SW 1271 (cell line): Measurements from ENCODE around the gene ANO7.

Experiments used
- DNase-seq, 2 experiments: peaks; one replicate each; lab custom pipeline; 2025; lab: John Stamatoyannopoulos, UW

The ANO7 gene, protein sequence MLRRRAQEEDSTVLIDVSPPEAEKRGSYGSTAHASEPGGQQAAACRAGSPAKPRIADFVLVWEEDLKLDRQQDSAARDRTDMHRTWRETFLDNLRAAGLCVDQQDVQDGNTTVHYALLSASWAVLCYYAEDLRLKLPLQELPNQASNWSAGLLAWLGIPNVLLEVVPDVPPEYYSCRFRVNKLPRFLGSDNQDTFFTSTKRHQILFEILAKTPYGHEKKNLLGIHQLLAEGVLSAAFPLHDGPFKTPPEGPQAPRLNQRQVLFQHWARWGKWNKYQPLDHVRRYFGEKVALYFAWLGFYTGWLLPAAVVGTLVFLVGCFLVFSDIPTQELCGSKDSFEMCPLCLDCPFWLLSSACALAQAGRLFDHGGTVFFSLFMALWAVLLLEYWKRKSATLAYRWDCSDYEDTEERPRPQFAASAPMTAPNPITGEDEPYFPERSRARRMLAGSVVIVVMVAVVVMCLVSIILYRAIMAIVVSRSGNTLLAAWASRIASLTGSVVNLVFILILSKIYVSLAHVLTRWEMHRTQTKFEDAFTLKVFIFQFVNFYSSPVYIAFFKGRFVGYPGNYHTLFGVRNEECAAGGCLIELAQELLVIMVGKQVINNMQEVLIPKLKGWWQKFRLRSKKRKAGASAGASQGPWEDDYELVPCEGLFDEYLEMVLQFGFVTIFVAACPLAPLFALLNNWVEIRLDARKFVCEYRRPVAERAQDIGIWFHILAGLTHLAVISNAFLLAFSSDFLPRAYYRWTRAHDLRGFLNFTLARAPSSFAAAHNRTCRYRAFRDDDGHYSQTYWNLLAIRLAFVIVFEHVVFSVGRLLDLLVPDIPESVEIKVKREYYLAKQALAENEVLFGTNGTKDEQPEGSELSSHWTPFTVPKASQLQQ

DNA sequence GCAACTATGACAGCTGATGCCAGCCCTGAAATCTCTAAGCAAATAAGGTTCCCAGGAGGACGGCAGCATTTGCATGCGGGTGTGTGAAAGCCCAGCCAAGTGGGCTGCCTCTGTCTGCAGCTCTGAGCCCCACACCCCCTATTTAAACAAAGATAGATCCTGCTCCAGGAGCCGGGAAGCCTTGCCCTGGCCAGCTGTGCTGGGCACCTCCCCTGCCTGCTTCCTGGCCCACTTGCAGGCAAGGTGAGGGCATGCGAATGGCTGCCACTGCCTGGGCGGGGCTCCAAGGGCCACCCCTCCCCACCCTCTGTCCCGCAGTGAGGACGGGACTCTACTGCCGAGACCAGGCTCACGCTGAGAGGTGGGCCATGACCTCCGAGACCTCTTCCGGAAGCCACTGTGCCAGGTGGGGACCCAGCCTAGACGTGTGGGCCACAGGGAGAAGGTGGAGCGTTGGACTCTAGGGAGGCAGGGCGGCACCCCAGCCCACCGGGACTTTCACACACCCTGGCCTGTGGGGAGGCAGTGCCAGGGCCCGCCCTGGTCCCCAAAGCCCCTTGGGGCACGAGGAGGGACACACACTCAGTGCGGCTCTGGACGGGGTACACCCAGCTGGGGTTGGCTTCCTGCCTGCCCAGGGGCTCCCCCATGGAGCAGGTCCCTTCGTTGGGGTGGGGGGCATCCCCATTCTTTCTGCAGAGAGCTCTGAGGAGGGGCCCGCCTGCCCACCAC is at the start of gene ANO7:
Gene ANO7, plus strand, starts transcription at position 317 of the 732 bp plus-strand sequence. CDS start 1,387 bp downstream, outside the sequence.
- DNase-seq = no peak

DNA sequence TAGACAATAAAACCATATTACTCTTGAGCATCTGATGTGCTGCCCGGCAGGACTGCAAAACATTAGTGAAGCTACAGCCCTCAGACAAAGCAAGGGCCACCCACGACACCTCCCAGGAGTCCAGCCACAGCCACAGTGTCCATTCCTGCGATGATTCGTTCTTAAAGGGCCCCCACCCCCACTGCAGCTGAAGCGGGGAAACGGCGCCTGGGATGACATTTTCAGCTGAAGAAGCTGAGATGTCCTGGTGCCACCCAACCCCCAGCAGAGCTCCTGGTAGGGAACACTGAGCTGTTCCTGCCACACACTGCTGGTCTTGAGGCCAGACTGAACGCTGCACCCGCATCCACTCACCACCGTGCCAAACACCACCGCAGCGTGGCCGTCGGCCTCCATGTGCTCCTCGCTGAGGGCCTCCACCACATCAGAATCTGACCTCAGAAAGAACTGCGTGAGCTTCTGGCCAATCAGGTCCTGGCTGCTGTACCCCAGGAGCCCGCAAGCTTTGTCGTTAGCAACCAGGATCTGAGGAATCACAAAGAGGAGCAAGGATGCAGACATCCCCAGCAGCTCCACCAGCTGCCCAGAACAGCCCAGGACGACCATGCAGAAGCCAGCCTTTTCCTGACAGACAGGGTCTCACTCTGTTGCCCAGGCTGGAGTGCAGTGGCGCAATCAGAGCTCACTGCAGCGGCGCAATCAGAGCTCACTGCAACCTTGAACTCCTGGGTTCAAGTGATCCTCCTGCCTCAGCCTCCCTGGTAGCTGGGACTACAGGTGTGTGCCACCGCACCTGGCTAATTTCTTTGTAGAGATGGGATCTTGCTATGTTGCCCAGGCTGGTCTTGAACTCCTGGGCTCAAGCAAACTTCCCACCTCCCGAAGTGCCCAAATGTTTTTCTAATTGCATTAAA is 48.7 kb upstream of the ANO7 start:
- no peak for DNase-seq

DNA sequence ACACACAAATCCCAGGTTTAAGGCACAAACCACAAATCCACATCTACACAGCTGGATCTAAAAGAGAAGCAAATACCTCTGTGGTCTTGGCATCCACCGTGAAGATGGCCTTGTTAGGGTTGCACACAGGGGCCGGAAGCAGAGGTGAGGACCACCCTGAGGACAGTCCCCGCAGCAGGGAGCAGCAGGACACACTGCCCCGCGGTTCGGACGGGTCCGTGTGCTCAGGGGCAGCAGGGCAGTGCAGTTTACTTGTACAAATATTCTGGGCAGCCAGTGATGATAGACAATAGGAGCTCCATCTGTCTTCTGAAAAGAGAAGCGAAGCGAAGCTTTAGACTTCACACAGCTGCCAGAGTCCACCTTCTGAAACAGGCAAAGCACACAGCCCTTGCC is 48.0 kb upstream of the ANO7 start:
- no peak for DNase-seq

DNA sequence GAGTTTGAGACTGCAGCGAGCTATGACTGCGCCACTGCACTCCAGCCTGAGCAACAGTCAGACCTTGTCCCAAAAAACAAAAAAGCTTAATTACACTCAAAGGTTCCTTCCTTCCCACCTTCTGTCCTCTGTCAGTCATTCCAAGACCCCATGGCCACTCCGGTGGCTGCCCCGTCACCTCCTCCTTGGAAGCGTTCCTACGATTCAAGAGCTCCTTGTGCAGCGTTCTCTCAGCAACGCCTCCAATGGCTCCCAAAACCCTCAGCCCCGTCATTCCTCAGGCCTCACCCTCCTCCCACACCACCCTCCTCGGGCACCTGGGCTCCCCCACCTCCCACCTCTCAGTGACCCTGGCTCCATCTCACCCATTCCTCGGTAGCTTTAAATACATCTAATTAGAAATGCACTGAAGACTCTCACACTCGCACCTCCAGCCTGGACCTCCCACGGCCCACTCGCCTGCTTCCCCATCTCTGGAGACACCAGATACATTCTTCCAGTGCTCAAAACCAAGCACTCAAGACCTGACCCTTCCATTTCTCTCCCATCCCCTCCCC is 47.2 kb upstream of the ANO7 start:
- no peak for DNase-seq

DNA sequence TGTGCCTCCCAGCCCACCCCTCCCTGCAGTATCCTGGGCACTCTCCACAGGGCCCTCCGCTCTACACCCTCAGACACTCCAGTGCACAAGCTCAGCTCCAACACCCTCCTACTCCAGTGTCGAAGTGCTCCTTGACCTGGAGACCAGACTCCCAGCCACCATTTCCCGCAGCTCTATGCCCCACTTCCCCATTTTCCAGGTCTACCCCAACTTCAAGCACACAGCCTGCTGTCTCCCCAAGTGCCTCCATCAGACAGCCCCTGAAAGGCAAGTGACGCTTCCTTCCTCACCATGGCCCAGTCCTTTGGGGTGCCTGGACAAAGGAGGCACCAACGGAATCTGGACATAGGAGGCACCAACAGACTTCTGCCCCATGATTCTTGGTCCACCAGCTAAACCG is 46.4 kb upstream of the ANO7 start:
- no peak for DNase-seq

DNA sequence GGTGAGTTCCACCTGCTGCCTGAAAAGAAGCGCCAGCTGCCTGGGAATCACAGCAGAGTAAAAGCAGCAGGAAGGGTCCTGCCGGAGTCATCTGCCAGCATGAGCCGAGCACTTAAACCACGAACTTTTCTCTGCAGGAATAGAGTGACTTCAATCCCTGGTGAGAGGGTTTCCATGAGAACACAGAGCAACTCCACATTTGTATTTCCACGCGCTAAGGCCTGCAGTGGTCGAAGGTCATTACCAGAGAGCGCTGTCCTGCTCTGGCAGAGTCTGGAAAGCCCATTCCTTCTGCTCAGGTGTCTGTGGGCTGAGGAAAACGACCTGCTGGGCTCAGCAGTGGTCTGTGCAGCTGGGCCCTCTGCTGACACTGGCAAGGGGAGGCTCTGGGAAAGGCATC is 45.9 kb upstream of the ANO7 start:
- DNase-seq = no peak

DNA sequence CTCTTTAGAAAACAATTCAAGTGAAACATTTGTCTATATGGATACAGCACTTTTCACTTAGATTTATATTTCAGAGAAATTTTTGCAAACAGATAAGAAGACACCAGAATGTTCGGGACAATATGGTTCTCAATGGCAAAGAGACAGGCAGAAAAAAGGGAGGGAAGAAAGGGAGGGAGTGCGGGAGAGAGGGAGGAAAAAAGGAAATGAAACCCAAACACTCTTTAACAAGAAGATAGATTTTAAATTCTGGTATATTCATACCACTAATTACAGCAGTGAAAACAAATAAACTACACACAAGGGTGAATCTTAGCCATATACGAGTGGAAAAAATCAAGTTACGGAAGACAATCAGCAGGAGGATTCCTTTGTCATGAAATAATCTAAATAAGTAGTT is 42.2 kb upstream of the ANO7 start:
- DNase-seq = no peak

DNA sequence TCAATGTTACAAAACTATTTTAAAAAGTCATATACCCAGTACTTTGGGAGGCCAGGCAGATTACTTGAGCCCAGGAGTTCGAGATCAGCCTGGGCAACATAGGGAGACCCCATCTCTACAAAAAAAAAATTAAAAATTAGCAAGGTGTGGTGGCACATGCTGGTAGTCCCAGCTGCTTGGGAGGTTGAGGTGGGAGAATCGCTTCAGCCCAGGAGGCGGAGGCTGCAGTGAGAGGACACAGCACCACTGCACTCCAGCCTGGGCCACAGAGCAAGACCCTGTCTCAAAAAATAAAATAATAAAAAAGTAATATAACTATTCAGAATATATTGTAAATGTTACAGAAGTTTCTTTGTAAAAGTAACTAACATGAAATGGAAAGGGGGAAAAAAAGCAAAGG is 41.1 kb upstream of the ANO7 start:
- DNase-seq = no peak

DNA sequence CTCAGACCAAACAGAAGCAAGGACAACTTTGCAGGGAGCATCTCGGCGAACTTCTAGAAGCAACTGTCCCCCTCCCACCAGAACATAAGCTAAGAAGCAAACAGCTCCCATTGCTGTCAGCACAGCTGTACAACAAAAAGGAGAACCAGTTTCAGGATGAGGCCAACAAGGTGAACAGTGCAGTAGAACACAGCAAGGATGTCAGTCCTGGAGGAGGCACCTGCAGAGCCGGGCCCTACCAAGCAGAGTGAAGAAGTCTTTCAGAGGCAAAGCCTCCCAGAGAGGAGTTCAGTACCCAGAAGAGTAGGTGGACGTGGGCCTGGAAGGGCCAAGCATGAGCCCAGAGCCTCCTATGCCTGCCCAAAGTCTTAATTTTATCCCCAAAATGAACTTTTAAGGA is 40.2 kb upstream of the ANO7 start:
- DNase-seq = no peak

DNA sequence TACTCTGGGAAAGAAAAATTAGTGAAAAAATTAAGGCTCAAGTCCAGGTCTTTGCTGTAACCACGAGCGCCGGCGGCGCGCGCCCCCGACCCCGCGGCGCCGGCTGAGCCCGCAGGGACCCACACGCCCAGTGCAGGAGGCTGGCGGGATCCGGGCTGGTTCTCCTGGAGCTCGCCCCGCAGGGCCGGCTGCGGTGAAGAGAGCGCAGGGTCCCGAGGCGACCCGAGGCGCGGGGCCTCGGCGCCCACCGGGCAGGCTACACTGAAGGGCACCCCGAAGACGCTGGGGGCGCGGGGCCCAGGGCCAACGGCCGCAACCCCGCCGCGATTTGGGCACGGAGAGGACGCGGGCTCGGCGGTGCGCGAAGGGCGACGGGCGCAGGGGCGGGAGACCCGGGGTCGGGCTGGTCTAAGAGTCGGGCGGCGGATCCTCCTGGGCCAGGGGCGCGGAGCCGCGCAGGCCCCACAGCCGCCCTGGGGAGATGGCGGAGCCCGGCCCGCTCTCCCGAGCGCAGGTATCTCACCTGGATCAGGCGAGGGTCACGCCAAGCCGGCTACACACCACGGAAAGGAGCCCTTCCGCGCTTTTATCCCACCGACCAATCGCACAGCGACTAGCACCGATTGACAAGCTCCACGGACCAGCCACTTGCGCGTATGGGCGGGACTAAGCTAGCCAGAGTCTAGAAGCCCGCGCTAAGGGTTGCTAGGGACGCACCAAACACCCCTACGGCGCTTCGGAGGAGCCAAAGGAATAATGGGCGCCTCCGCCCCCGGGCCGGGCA is 39.4 kb upstream of the ANO7 start, which contains the start of gene PASK:
Gene PASK, minus strand, starts transcription at position 582 of the 784 bp plus-strand sequence. CDS start 6,440 bp downstream, outside the sequence.
- DNase-seq = peak; percentile 94 to 95

DNA sequence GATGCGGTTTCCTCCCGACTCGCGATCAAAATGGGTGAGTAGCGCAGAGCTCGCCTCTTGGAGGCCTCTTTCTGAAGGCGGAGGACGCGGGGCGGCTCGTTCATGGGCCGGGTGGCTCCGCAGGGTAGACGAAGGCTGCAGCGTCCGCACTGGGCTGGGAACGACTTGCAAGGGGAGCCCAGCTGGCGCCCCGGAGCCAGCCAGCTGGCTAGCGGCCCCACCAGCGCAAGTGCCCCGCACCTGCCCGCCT is 38.9 kb upstream of the ANO7 start:
- no peak for DNase-seq

DNA sequence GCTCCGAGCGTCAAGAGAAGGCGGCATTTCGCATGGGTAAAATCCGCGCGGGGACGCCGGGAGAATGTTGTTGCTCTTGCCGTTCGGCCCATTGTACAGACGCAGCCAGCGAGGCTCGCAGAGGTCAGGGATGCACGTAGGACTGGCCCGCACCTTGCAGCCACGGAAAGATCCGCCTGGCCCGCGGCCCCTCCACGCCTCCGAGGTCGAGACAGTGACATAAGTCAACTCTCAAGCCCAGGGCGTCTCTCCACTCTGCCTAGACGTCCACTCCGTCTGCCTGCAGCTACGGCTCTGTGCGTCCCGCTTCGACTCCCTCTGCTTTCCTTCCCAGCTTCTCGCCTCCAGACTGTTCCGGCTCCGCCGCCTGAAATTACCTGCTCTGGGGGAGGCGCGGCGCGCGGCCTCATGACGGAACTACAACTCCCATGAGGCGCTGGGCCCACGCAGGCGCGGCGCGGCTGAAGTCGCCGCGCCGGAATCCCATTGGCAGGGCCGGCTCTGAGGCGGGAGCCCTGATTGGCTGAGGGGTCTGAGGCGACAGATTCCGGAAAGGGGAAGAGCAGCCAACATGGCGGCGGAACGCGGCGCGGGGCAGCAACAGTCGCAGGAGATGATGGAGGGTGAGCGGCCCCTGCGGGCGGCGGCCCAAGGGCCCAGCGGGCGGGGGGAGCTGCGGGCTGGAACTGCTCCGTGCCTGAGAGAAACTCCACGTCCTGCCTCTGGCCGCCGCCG is 38.4 kb upstream of the ANO7 start, which contains the start of gene PPP1R7:
Gene PPP1R7, plus strand, starts transcription at position 543 of the 735 bp plus-strand sequence. Its CDS starts 29 bp downstream, at position 572.
- DNase-seq = peak; percentile 93

DNA sequence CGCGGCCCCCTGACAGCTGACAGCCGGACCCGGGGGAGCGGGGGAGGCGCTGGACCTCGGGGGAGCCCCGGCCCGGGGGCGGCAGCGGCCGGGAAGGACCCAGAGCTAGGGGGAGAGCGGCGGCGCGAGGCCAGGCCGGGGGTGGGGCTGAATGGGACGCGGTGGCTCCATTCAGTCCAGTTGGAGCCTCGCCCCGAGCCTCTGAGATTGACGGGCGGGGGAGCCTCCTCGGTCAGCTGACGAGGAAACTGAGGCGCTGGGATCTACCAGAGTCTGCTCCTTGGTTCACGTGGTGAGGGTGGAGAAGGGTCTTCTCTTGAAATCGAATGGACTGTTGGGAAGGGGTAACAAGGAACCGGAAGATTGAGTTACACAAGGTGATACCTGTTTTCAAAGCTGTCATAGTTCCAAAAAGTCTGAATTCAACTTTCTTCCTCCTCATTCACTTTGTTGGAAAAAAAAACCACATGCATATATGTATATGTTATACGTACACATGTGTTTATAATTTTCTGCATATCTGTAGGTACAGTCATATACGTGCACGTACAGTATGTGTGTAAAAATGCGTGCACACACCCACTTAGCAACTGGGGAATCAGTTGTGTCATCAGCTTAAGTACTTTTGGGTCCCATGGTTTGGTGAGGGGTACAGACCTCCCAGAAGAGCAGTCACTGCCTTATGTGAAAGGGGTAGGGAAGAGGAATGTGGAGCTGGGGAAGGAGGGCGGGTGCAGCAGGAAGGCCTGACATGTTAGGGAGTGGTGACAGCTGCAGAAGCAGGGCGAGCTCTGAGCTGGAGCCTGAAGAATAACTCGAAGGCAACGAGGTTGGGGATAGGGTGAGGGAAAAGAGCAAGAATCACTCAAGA is 37.6 kb upstream of the ANO7 start:
- no peak for DNase-seq

DNA sequence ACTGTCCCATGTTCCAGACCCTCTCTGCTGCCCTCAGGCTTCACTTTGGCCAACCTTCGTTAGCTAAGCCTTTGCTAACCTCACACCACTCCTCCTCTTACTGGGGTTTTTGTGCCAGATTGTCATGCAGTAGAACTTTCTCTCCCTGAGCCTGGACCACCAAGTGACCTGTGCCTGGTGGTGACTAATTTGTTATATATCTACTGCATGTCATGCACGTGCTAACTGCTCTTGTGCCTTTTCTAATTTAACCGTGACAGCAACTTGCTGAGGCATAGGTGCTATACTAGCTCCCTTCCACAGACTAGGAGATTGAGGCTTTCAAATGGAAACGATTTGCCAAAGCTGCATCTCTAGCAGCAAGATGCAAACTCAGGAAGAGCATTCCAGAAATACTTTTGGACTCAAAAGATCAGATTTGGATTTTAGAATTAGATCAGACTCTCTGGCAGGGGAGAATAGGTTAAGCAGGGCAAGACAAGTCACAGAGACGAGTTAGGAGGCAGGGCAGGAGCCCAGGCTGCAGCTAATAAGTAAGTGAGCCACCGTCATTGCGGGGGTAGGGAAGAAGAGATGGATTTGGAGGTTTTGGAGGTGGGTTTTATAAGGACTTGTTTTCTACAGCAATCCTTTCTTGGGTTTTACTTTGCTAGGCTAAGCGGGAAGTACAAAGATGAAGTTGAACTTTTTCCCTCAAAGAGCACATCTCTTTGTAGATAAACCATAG is 36.4 kb upstream of the ANO7 start:
- no peak for DNase-seq

DNA sequence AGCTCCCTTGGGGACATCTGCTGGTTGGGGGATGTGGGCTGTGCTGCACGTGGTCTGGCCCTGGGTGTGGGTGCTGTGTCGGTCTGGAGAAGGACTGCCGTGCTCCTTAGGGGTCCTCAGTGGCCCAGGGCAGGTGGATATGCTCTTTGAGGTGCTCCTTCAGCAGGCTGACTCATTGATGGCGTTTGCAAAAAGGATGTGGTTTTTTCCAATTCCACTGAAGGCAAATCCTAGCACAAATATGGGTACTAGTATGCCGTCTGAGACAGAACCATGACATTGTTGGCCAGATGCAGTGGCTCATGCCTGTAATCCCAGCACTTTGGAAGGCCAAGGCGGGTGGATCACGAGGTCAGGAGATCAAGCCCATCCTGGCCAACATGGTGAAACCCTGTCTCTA is 34.9 kb upstream of the ANO7 start:
- no peak for DNase-seq

DNA sequence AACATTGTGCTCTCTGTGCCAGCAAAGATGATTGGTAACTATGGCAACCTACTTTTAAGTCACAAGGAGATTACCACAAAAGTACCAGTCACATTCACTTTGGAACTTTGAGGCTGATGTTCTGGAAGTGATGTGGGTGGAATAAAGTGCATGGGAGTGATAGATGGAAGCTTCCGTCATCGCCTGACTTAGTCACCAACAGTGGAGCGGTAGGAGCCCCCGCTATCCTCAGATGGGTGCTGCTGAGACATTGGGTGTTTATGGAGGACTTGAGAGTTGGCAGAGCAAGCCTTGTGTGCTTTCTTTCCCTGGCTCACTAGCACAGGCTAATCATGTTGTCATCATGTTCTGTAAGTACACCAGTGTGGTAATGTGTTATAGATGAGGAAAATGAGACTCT is 33.6 kb upstream of the ANO7 start:
- DNase-seq = no peak

DNA sequence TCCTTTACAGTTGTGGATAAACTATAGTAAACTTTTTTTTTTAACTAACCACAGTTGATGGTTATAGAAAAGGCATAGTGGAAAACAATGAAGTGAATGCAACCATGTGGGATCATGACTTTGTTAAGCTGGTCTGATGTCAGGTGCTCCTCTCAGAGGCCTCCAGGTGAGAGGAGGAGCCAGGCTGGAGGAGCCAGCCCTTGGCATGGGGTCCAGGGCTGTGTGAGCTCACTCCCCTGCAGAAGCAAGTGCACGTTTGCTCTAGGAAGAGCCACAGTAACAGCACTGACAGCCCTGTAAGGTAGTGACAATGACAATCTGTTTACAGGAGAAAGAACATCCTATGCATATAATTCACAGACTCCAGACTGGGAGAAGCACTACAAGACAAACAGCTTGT is 32.5 kb upstream of the ANO7 start:
- DNase-seq = no peak

DNA sequence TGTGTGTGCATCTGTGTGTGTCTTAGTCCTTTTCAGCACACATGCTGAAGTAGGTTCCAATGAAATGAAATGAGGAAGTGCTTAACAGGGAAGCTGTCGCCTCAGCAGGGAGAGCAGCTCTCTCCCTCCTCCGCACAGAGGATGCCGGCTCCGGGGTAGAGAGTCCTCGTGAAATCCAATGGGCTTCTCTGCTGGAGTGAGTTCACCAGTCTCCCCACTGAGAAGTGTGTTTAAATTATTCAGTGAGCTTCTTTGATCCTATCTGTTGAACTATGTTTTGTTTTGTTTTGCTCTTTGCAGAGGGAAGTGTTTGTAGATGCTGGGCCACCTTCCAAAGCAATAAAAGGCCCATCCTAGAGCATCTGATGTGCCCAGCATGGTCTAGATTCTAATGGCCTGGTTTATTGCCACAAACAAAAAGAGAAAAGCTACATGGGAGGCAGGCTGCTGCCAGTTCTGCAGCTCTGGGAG is 31.5 kb upstream of the ANO7 start:
- DNase-seq = no peak
